ENCODE results near the gene SCYL3.
"Not testable (repeated sequence)": the region's sequence is repeated elsewhere in the genome, so short reads cannot be mapped to it uniquely, and the experiment has no call there.

The SCYL3 gene

GRCh38 chr1:169893645-169894423 lies at the start of gene SCYL3:
SCYL3 (minus strand) TSS chr1:169893896; CDS start chr1:169888840, 5,056 bp downstream.
- DNase-seq (ENCODE audit: low read depth), result peak; percentile 85

GRCh38 chr1:169941982-169942830 lies 48.5 kb upstream of the SCYL3 start:
- DNase-seq (ENCODE audit: low read depth), result no peak

- no peak for DNase-seq (ENCODE audit: low read depth)
These were observed 40.5 kb upstream of the SCYL3 start for GRCh38 chr1:169933984-169934725.

GRCh38 chr1:169931795-169932231 lies 38.1 kb upstream of the SCYL3 start:
- DNase-seq (ENCODE audit: low read depth), result no peak

GRCh38 chr1:169929210-169929526 lies 35.5 kb upstream of the SCYL3 start:
- no peak for DNase-seq (ENCODE audit: low read depth)

GRCh38 chr1:169928438-169929209 lies 34.9 kb upstream of the SCYL3 start:
- no peak for DNase-seq (ENCODE audit: low read depth)

GRCh38 chr1:169925505-169926482 lies 32.1 kb upstream of the SCYL3 start:
- no peak for DNase-seq (ENCODE audit: low read depth)

- DNase-seq (ENCODE audit: low read depth), result no peak
These were observed 31.1 kb upstream of the SCYL3 start for GRCh38 chr1:169924829-169925228.

GRCh38 chr1:169924063-169924462 lies 30.4 kb upstream of the SCYL3 start:
- DNase-seq (ENCODE audit: low read depth), result no peak

GRCh38 chr1:169921080-169921479 lies 27.4 kb upstream of the SCYL3 start:
- no peak for DNase-seq (ENCODE audit: low read depth)

GRCh38 chr1:169918927-169919326 lies 25.2 kb upstream of the SCYL3 start:
- DNase-seq (ENCODE audit: low read depth), result no peak

- DNase-seq (ENCODE audit: low read depth), result not testable (repeated sequence)
These were observed 24.5 kb upstream of the SCYL3 start for GRCh38 chr1:169918220-169918619.

- no peak for DNase-seq (ENCODE audit: low read depth)
These were observed 21.5 kb upstream of the SCYL3 start for GRCh38 chr1:169915150-169915549.

- no peak for DNase-seq (ENCODE audit: low read depth)
These were observed 20.8 kb upstream of the SCYL3 start for GRCh38 chr1:169914531-169914930.

GRCh38 chr1:169909499-169909898 lies 15.8 kb upstream of the SCYL3 start:
- no peak for DNase-seq (ENCODE audit: low read depth)

- DNase-seq (ENCODE audit: low read depth), result no peak
These were observed 13.2 kb upstream of the SCYL3 start for GRCh38 chr1:169906938-169907337.

GRCh38 chr1:169904834-169905233 lies 11.1 kb upstream of the SCYL3 start:
- DNase-seq (ENCODE audit: low read depth), result no peak

GRCh38 chr1:169902751-169903150 lies 9.1 kb upstream of the SCYL3 start:
- DNase-seq (ENCODE audit: low read depth), result no peak

- no peak for DNase-seq (ENCODE audit: low read depth)
These were observed 7.4 kb upstream of the SCYL3 start for GRCh38 chr1:169901115-169901514.

- no peak for DNase-seq (ENCODE audit: low read depth)
These were observed 6.9 kb upstream of the SCYL3 start for GRCh38 chr1:169900571-169900970.

All from stimulated activated CD4-positive, alpha-beta T cell treated with anti-CD3 and anti-CD28 coated beads, Interleukin-2, amount 100 ng/mL, for 4 hours (primary cell).